MCF 10A (cell line): ENCODE data around the gene DCHS1. TPM values are rescaled to one million over a fixed set of nuclear protein-coding genes. Genes with fewer than 3 reads are reported as not detected.

Experiments used
- BruUV-seq: library from RNA; stranded (reverse); fragments of 400-500 nt; replicated peaks from 2 replicates; lab custom pipeline; 2021; lab: Mats Ljungman, UMichigan
- CTCF ChIA-PET: fragments of 300-600 bp; sonication (Branson Sonifier 250); formaldehyde crosslinking; extraction: SDS; loops from one replicate; lab custom pipeline; 2021; ENCODE audit warnings: antibody characterized with exemption, inconsistent platforms; lab: Yijun Ruan, JAX
- POLR2A ChIA-PET: fragments of 300-600, 350-650 bp; sonication (Branson Sonifier 250); formaldehyde crosslinking; extraction: SDS; loops from one replicate; lab custom pipeline; 2020; ENCODE audit warnings: antibody characterized with exemption, inconsistent platforms; lab: Yijun Ruan, JAX
- DNase-seq: peaks from one replicate; pipeline ENCODE4 v3.0.0-alpha.2; 2018; ENCODE audit not compliant: unreplicated experiment
- H3K27ac Mint-ChIP-seq: one replicate; pipeline ENCODE4 v1.8.0; 2022; ENCODE audit warnings: mild to moderate bottlenecking, low read depth, mixed read lengths; ENCODE audit not compliant: unreplicated experiment
- H3K27me3 Mint-ChIP-seq: one replicate; pipeline ENCODE4 v1.8.0; 2022; ENCODE audit warnings: mixed read lengths; ENCODE audit not compliant: insufficient read depth, unreplicated experiment
- H3K36me3 Mint-ChIP-seq: one replicate; pipeline ENCODE4 v1.8.0; 2022; ENCODE audit warnings: mild to moderate bottlenecking, moderate library complexity, mixed read lengths; ENCODE audit not compliant: insufficient read depth, unreplicated experiment
- H3K4me1 Mint-ChIP-seq: one replicate; pipeline ENCODE4 v1.8.0; 2022; ENCODE audit warnings: mixed read lengths; ENCODE audit not compliant: insufficient read depth, unreplicated experiment
- H3K4me3 Mint-ChIP-seq: one replicate; pipeline ENCODE4 v1.8.0; 2022; ENCODE audit warnings: mild to moderate bottlenecking, moderate library complexity, mixed read lengths; ENCODE audit not compliant: unreplicated experiment
- H3K9me3 Mint-ChIP-seq: one replicate; pipeline ENCODE4 v1.8.0; 2022; ENCODE audit warnings: mixed read lengths; ENCODE audit not compliant: unreplicated experiment
- intact Hi-C: fragments of 100-400 bp; cut with micrococcal nuclease; formaldehyde crosslinking; loops from 2 replicates; pipeline ENCODE4 v1.14.1; 2022
- total RNA-seq: library from RNA; stranded (reverse); gene quantifications from 2 replicates; pipeline ENCODE4 v1.2.3, GENCODE V29; 2022
- TF ChIP-seq, protein P1 (sequence below): fragments of 200-600 bp; IDR thresholded peaks from one replicate; pipeline ENCODE4 v1.8.0; 2022; ENCODE audit warnings: antibody characterized with exemption, mild to moderate bottlenecking; ENCODE audit not compliant: unreplicated experiment

Gene DCHS1
- total RNA-seq, 1 experiment from 2014 or later, result 0.19 TPM

- Mint-ChIP-seq H3K27me3 (no peaks in the 10 kb centered on the region), H3K9me3 (no peaks in the 10 kb centered on the region), H3K36me3 (peaks cover 27% of the 10 kb centered on the region), H3K4me1 (peaks cover 22% of the 10 kb centered on the region), H3K4me3 (no peak overlapping the region), H3K27ac (no peak overlapping the region)
- ChIA-PET POLR2A (interaction anchor here (0.8 to 4.6 kb wide), 12 partner anchors 7 to 215 kb away, joined by 3 to 56 read pairs (median 4); partner anchors contain the start of genes ARFIP2, MRPL17, SMPD1 and TAF10), CTCF (interaction anchor here (0.6 to 4.8 kb wide), 17 partner anchors 8 to 288 kb away, joined by 3 to 34 read pairs (median 4); partner anchors contain the start of genes MRPL17, TAF10 and TPP1)
- no TSS peak for BruUV-seq
- TF ChIP-seq, protein P1, sequence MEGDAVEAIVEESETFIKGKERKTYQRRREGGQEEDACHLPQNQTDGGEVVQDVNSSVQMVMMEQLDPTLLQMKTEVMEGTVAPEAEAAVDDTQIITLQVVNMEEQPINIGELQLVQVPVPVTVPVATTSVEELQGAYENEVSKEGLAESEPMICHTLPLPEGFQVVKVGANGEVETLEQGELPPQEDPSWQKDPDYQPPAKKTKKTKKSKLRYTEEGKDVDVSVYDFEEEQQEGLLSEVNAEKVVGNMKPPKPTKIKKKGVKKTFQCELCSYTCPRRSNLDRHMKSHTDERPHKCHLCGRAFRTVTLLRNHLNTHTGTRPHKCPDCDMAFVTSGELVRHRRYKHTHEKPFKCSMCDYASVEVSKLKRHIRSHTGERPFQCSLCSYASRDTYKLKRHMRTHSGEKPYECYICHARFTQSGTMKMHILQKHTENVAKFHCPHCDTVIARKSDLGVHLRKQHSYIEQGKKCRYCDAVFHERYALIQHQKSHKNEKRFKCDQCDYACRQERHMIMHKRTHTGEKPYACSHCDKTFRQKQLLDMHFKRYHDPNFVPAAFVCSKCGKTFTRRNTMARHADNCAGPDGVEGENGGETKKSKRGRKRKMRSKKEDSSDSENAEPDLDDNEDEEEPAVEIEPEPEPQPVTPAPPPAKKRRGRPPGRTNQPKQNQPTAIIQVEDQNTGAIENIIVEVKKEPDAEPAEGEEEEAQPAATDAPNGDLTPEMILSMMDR, result no peak
- intact Hi-C loops, result loop anchor here (5.0 to 10.0 kb wide), 3 partner anchors 103 to 227 kb away; partner anchors contain the start of gene TRIM3
- DNase-seq, result no peak
Observed at GRCh38 chr11:6604790-6605189, 50.8 kb downstream of the DCHS1 start.

- Mint-ChIP-seq H3K27me3 (no peaks in the 10 kb centered on the region), H3K27ac (no peak overlapping the region), H3K4me3 (no peak overlapping the region), H3K36me3 (peaks cover 27% of the 10 kb centered on the region), H3K9me3 (no peaks in the 10 kb centered on the region), H3K4me1 (peaks cover 22% of the 10 kb centered on the region)
- CTCF ChIA-PET, result interaction anchor here (0.6 to 4.8 kb wide), 19 partner anchors 8 to 971 kb away, joined by 3 to 34 read pairs (median 4); partner anchors contain the start of genes MRPL17, TAF10 and TPP1
- TF ChIP-seq, protein P1, result no peak
- POLR2A ChIA-PET, result interaction anchor here (0.6 to 4.6 kb wide), 17 partner anchors 8 to 991 kb away, joined by 3 to 56 read pairs (median 4); partner anchors contain the start of genes ARFIP2, MRPL17, SMPD1 and TAF10
- TSS peak; percentile 24 for BruUV-seq
- peak; percentile 37 for DNase-seq
- intact Hi-C loops, result loop anchor here (5.0 to 10.0 kb wide), 3 partner anchors 103 to 227 kb away; partner anchors contain the start of gene TRIM3
Observed at GRCh38 chr11:6604081-6604626, 51.5 kb downstream of the DCHS1 start.

- peaks cover 27% of the 10 kb centered on the region for H3K36me3 Mint-ChIP-seq
- no TSS peak for BruUV-seq
- H3K4me3 Mint-ChIP-seq, result no peak within 1 kb of the TSS
- ChIA-PET POLR2A (interaction anchor here (0.7 to 4.6 kb wide), 19 partner anchors 9 to 992 kb away, joined by 3 to 56 read pairs (median 5); partner anchors contain the start of genes ARFIP2, CAVIN3, MRPL17 and SMPD1), CTCF (interaction anchor here (0.7 to 4.8 kb wide), 12 partner anchors 9 to 972 kb away, joined by 3 to 34 read pairs (median 5); partner anchors contain the start of genes MRPL17, TAF10 and TPP1)
- peaks cover 22% of the 10 kb centered on the region for H3K4me1 Mint-ChIP-seq
- intact Hi-C loops, result loop anchor here (1.0 to 10.0 kb wide), 5 partner anchors 73 to 226 kb away; partner anchors contain the start of genes MRPL17 and TRIM3
- H3K27ac Mint-ChIP-seq, result no peak within 1 kb of the TSS
- TF ChIP-seq, protein P1, result no peak
- H3K27me3 Mint-ChIP-seq, result no peaks in the 10 kb centered on the region
- DNase-seq, result peak; percentile 90
- no peaks in the 10 kb centered on the region for H3K9me3 Mint-ChIP-seq
Observed at GRCh38 chr11:6603287-6604080, 52.1 kb downstream of the DCHS1 start, which contains the start of the genes ILK and RRP8. ILK (plus strand) TSS chr11:6603774; CDS start chr11:6604272, 498 bp downstream. RRP8 (minus strand) TSS chr11:6603616; CDS start chr11:6603502, 114 bp downstream.
